HEK293 (cell line): ENCODE results near the gene MAB21L3.

Source experiments
- ATF2 ChIP-seq: fragments of 450-650 bp; formaldehyde crosslinking; IDR thresholded peaks from 2 replicates; pipeline ENCODE4 v1.5.1; 2016; ENCODE audit warnings: missing biosample characterization, missing genetic modification characterization, low read depth
- ELK4 ChIP-seq: IDR thresholded peaks from 2 replicates; pipeline ENCODE4 v1.6.1; 2011; ENCODE audit warnings: mild to moderate bottlenecking, low read depth, low read length, borderline replicate concordance
- GLIS1 ChIP-seq: fragments of 450-650 bp; formaldehyde crosslinking; IDR thresholded peaks from 2 replicates; pipeline ENCODE4 v1.5.1; 2016; ENCODE audit warnings: missing biosample characterization, missing genetic modification characterization
- PBX3 ChIP-seq: sonication (generic); formaldehyde crosslinking; IDR thresholded peaks from 2 replicates; pipeline ENCODE4 v1.8.1; 2022; ENCODE audit warnings: mild to moderate bottlenecking, moderate library complexity, missing genetic modification reagents
- SALL2 ChIP-seq: fragments of 450-650 bp; formaldehyde crosslinking; IDR thresholded peaks from 2 replicates; pipeline ENCODE4 v1.5.0; 2017; ENCODE audit warnings: missing biosample characterization, mild to moderate bottlenecking, missing genetic modification characterization, borderline replicate concordance
- SCRT1 ChIP-seq: fragments of 450-650 bp; formaldehyde crosslinking; IDR thresholded peaks from 2 replicates; pipeline ENCODE4 v1.5.1; 2016; ENCODE audit warnings: missing biosample characterization, missing genetic modification characterization, borderline replicate concordance
- SCRT2 ChIP-seq: fragments of 450-650 bp; formaldehyde crosslinking; IDR thresholded peaks from 2 replicates; pipeline ENCODE4 v1.5.1; 2016; ENCODE audit warnings: missing biosample characterization, missing genetic modification characterization
- SP2 ChIP-seq: fragments of 450-650 bp; formaldehyde crosslinking; IDR thresholded peaks from 2 replicates; pipeline ENCODE4 v1.5.1; 2016; ENCODE audit warnings: missing biosample characterization, missing genetic modification characterization
- SP3 ChIP-seq: fragments of 450-650 bp; formaldehyde crosslinking; IDR thresholded peaks from 2 replicates; pipeline ENCODE4 v1.5.1; 2016; ENCODE audit warnings: missing biosample characterization, missing genetic modification characterization
- TSHZ1 ChIP-seq: fragments of 450-650 bp; formaldehyde crosslinking; IDR thresholded peaks from 2 replicates; pipeline ENCODE4 v1.5.1; 2016; ENCODE audit warnings: missing biosample characterization, missing genetic modification characterization, borderline replicate concordance
- ZBTB10 ChIP-seq: fragments of 450-650 bp; formaldehyde crosslinking; IDR thresholded peaks from 2 replicates; pipeline ENCODE4 v1.5.1; 2016; ENCODE audit warnings: missing biosample characterization, missing genetic modification characterization
- ZIC2 ChIP-seq: fragments of 450-650 bp; formaldehyde crosslinking; IDR thresholded peaks from 2 replicates; pipeline ENCODE4 v1.5.1; 2016; ENCODE audit warnings: missing biosample characterization, missing genetic modification characterization
- ZNF112 ChIP-seq: fragments of 450-650 bp; formaldehyde crosslinking; IDR thresholded peaks from 2 replicates; pipeline ENCODE4 v1.5.0; 2017; ENCODE audit warnings: missing biosample characterization, missing genetic modification characterization
- ZNF132 ChIP-seq: fragments of 450-650 bp; formaldehyde crosslinking; IDR thresholded peaks from 2 replicates; pipeline ENCODE4 v1.5.1; 2017; ENCODE audit warnings: missing biosample characterization, missing genetic modification characterization, borderline replicate concordance
- ZNF169 ChIP-seq: fragments of 450-650 bp; formaldehyde crosslinking; IDR thresholded peaks from 2 replicates; pipeline ENCODE4 v1.5.1; 2016; ENCODE audit warnings: missing biosample characterization, missing genetic modification characterization
- ZNF18 ChIP-seq: fragments of 450-650 bp; formaldehyde crosslinking; IDR thresholded peaks from 2 replicates; pipeline ENCODE4 v1.5.1; 2016; ENCODE audit warnings: missing biosample characterization, missing genetic modification characterization
- ZNF202 ChIP-seq: fragments of 450-650 bp; formaldehyde crosslinking; IDR thresholded peaks from 2 replicates; pipeline ENCODE4 v1.5.1; 2016; ENCODE audit warnings: missing biosample characterization, missing genetic modification characterization, borderline replicate concordance
- ZNF24 ChIP-seq: fragments of 450-650 bp; formaldehyde crosslinking; IDR thresholded peaks from 2 replicates; pipeline ENCODE4 v1.5.1; 2016; ENCODE audit warnings: missing biosample characterization, missing genetic modification characterization
- ZNF266 ChIP-seq: fragments of 450-650 bp; formaldehyde crosslinking; IDR thresholded peaks from 2 replicates; pipeline ENCODE4 v1.5.1; 2016; ENCODE audit warnings: missing biosample characterization, missing genetic modification characterization, low read depth
- ZNF404 ChIP-seq: fragments of 450-650 bp; formaldehyde crosslinking; IDR thresholded peaks from 2 replicates; pipeline ENCODE4 v1.5.1; 2017; ENCODE audit warnings: missing biosample characterization, missing genetic modification characterization
- ZNF423 ChIP-seq: fragments of 450-650 bp; formaldehyde crosslinking; IDR thresholded peaks from 2 replicates; pipeline ENCODE4 v1.5.1; 2016; ENCODE audit warnings: missing biosample characterization, missing genetic modification characterization
- ZNF48 ChIP-seq: fragments of 450-650 bp; formaldehyde crosslinking; IDR thresholded peaks from 2 replicates; pipeline ENCODE4 v1.5.1; 2016; ENCODE audit warnings: missing biosample characterization, missing genetic modification characterization
- ZNF530 ChIP-seq: fragments of 450-650 bp; formaldehyde crosslinking; IDR thresholded peaks from 2 replicates; pipeline ENCODE4 v1.5.1; 2016; ENCODE audit warnings: low read depth, missing biosample characterization, missing genetic modification characterization
- ZNF585B ChIP-seq: fragments of 450-650 bp; formaldehyde crosslinking; IDR thresholded peaks from 2 replicates; pipeline ENCODE4 v1.5.1; 2016; ENCODE audit warnings: missing biosample characterization, missing genetic modification characterization
- ZNF623 ChIP-seq: fragments of 450-650 bp; formaldehyde crosslinking; IDR thresholded peaks from 2 replicates; pipeline ENCODE4 v1.5.1; 2016; ENCODE audit warnings: missing biosample characterization, missing genetic modification characterization
- ZNF626 ChIP-seq: fragments of 450-650 bp; sonication (Bioruptor Pico); formaldehyde crosslinking; IDR thresholded peaks from 2 replicates; pipeline ENCODE4 v1.5.1; 2018; ENCODE audit warnings: missing biosample characterization, missing genetic modification characterization, inconsistent platforms
- ZNF701 ChIP-seq: fragments of 450-650 bp; formaldehyde crosslinking; IDR thresholded peaks from 2 replicates; pipeline ENCODE4 v1.5.1; 2016; ENCODE audit warnings: missing biosample characterization, missing genetic modification characterization
- ZNF792 ChIP-seq: fragments of 450-650 bp; formaldehyde crosslinking; IDR thresholded peaks from 2 replicates; pipeline ENCODE4 v1.5.1; 2016; ENCODE audit warnings: missing biosample characterization, missing genetic modification characterization
- ZSCAN30 ChIP-seq: fragments of 450-650 bp; IDR thresholded peaks from 2 replicates; pipeline ENCODE4 v1.5.1; 2018; ENCODE audit warnings: missing biosample characterization, mild to moderate bottlenecking, missing genetic modification characterization, moderate library complexity

Gene MAB21L3

GRCh38 chr1:116151739-116152576 is 40.8 kb downstream of the MAB21L3 start (continued):
- TF ChIP-seq TSHZ1 (tag by site-specific recombination) (no peak), ZBTB10 (tag by site-specific recombination) (peak; percentile 49; the same call in 1 of the 2 replicates), ATF2 (tag by site-specific recombination) (no peak), ZNF626 (tag by site-specific recombination) (no peak), SALL2 (tag by site-specific recombination) (no peak), ELK4 (no peak), ZSCAN30 (tag by site-specific recombination) (peak; percentile 74), ZNF530 (no peak), ZNF132 (tag by site-specific recombination) (no peak), ZNF24 (tag by site-specific recombination) (no peak), ZNF169 (tag by site-specific recombination) (no peak), ZNF792 (tag by site-specific recombination) (no peak), ZNF404 (tag by site-specific recombination) (no peak), ZNF585B (tag by site-specific recombination) (no peak), ZNF623 (tag by site-specific recombination) (no peak), SCRT2 (no peak), ZNF701 (no peak), GLIS1 (tag by site-specific recombination) (peak; percentile 95), ZNF48 (tag by site-specific recombination) (no peak), PBX3 (no peak), ZNF423 (no peak), ZNF202 (tag by site-specific recombination) (no peak), SP2 (tag by site-specific recombination) (no peak), SP3 (tag by site-specific recombination) (no peak; the same call in 1 of the 2 replicates), ZNF112 (no peak), ZIC2 (peak; percentile 73), ZNF266 (tag by site-specific recombination) (no peak), ZNF18 (tag by site-specific recombination) (no peak), SCRT1 (no peak)
